NAMALWA (cell line): ENCODE data around the gene RNU5B-1.

Experiments
- DNase-seq: peaks from one replicate; pipeline ENCODE4 v3.0.0-alpha.2; 2015; ENCODE audit warnings: low spot score

The RNU5B-1 gene

DNA sequence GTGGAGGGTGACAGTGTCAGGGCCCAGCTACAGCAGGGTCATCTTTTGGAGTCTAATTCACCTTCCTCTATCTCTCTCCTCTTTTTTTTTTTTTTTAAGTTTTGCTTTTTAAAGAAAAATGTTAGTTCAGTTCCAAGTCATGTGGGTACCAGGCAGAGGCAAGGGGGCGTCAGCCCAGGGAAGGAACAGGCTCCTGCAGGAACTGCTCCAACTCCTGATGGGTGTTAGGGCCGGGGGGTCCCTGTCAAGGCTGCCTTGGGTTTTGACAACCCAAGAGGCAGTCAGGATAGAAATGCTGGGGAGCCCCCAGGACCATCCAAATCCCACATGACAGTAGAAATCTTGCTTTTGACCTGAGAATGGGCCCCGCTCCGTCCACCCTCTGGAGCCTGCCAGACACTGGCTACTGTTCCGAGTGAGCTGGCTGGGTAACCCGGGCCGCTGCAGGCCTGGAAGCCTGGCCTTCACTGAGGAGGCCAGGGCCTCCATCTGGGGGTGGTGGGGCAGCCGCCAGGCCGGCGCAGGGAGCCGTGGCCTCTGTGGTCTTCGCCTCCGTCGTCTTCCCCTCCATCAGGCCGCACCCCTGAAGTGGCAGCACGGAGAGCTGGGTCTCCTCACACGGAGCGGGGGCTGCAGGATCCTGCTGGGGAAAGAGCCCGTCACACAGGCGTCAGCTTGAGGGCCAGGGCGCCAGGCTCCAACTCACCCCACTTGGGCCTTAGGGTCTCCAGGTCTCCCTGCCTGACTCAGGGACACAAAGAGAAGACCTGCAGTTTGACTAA is 24.2 kb downstream of the RNU5B-1 start:
- no peak for DNase-seq

- DNase-seq = no peak
Observed at GRCh38 chr15:65329288-65329983, 25.0 kb downstream of the RNU5B-1 start.

GRCh38 chr15:65329984-65330735 is 25.7 kb downstream of the RNU5B-1 start:
- no peak for DNase-seq

DNA sequence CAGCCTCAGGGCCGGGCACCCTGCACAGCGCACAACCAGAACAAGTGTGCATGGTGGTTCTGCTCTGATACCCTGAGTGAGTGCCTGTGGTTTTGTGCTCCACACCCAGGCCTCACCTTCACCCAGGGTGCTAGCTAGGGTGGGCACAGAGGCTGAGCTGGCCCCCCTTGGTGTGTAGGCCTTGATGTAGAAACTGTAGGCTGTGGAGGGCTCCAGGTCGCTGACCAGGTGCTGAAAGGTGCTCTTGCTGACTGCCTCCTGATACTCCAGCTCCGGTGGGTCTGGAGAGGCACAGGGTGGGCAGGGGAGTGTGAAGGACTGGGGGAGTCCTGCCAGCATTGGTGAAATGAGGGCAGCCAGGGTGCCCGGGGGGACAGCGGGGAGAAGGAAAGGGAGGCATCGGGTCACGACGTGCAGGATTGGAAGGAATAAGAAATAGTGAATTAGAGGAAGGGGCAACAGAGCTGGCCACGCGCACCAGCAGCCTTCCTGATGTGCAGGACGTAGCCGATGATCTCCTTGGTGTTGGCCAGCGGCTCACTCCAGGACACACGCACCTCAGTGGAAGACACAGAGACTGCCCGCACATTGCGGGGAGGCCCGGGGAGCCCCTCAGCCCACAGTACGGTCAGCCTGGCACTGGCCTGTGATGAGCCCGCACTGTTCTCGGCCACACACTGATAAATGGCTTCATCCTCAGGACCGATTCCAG is 26.6 kb downstream of the RNU5B-1 start:
- no peak for DNase-seq

GRCh38 chr15:65331811-65332210 is 27.3 kb downstream of the RNU5B-1 start:
- DNase-seq = no peak

- DNase-seq = no peak
Observed at GRCh38 chr15:65332391-65333147, 28.1 kb downstream of the RNU5B-1 start.

- no peak for DNase-seq
Observed at GRCh38 chr15:65333148-65333820, 28.8 kb downstream of the RNU5B-1 start.

- no peak for DNase-seq
Observed at GRCh38 chr15:65333856-65334255, 29.4 kb downstream of the RNU5B-1 start.

DNA sequence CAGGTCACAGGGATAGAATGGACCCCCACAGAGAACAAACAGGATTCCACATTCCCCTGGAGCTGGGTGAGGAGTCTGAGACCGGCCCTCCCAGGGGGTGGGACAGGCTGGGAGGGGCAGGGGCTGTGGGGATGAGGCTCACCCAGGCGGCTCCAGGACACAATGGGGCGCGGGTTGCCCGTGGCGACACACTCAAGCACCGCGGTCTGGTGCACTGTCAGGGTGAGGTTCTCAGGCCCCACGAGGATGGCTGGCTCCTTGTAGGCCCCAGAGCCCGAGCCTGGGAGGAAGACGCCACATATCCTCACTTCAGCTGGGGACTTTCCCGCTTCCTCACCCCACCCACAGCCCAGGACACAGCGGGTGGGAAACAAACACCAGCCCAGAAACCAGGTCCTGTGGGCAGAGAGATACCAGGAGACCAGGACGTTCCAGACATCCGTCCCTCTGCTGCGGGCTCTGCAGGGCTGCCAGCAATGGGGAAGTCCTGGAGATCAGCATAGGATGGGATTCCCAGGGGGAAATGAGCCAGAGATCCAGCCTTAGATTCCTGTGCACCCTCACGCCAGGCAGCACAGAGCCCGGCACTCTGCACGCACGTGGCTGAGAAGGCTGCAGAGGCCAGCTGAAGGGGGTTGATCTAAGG is 30.2 kb downstream of the RNU5B-1 start:
- no peak for DNase-seq

- no peak for DNase-seq
Observed at GRCh38 chr15:65335278-65336055, 31.0 kb downstream of the RNU5B-1 start.

DNA sequence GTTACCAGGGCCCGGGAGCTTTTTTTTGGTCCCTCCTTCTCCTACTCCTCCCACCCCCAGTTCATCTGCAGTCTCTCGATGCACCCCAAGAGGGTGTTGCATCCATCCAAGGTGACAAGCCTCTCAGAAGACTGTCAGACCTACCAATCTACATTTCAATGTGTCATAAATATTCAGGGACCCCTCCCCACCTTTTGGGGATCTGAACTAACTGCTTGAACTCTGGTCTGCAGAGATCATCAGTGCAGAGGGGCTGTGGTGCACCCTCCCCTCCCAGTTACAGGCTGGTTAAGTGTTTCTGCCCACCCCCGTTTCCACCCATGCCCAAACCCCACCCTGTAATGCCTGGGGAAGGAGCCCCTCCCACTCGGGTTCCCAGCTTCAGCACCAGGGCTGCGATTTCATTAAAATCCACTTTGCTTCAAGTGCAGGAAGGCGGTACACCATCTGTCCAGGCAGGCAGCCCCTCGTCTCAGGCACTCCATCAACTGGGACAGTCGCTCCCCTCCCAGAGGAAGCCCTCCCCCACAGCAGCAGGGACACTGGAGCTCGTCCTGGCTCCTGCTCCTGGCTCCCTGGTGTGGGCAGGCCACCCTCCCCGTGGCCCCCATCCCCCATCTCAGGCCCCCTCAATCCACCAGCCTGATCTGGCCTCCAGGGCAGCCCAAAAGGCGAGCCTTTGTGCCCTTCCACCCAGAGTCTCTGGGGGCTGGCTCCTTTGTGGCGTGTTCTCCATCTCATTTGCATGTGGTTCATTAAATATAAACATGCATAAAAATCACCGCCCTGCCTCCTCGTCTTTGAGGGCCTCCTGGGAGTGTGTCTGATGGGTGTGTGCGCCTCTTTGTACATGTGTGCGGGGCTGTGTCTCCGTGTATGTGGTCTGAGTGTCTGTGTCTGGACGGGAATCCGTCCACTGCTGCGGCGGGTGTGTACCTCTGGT is 32.3 kb downstream of the RNU5B-1 start:
- DNase-seq = peak; percentile 85

- no peak for DNase-seq
Observed at GRCh38 chr15:65337436-65338070, 33.1 kb downstream of the RNU5B-1 start.

GRCh38 chr15:65338366-65338765 is 33.9 kb downstream of the RNU5B-1 start:
- DNase-seq = no peak

GRCh38 chr15:65338823-65339222 is 34.3 kb downstream of the RNU5B-1 start:
- no peak for DNase-seq

GRCh38 chr15:65339416-65339815 is 34.9 kb downstream of the RNU5B-1 start:
- no peak for DNase-seq

DNA sequence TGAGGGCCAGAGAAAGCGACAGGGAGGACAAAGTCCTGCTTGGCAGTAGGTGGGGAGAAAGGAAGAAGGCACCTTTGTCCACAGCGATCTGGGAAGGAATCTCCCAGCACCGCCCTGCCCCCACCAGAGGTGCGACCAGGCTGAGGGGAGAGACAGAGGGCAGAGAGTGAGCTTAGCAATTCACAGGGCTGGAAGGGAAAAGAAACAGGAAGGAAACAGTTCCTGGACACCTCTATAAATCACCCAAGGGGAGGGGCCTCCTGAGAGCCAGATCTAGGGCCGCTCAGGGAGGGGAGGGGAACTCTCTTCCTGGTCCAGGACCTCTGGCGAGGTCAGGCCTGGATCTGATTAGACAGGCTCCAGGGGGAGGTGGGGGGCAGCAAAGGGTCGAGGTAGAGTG is 35.4 kb downstream of the RNU5B-1 start:
- DNase-seq = no peak

GRCh38 chr15:65342493-65342892 is 38.0 kb downstream of the RNU5B-1 start:
- no peak for DNase-seq
